SK-N-SH treated with all-trans-retinoic acid at 6 μM for 48 hours (cell line): ENCODE results near the gene CYP2E1.

Experiments
- ATAC-seq: fragments of 200-7000 bp; cut with Tn5 transposase; 3 replicates; pipeline ENCODE4 v1.9.1; 2020; ENCODE audit warnings: mild to moderate bottlenecking, moderate library complexity
- ARNTL ChIP-seq: fragments of 450-650 bp; formaldehyde crosslinking; IDR thresholded peaks from 2 replicates; pipeline ENCODE4 v1.5.0; 2020; ENCODE audit warnings: low read depth, mild to moderate bottlenecking, moderate library complexity, borderline replicate concordance
- BACH2 ChIP-seq: fragments of 250-450 bp; sonication (Bioruptor Pico); IDR thresholded peaks from 2 replicates; pipeline ENCODE4 v1.9.0; 2021; ENCODE audit warnings: mild to moderate bottlenecking, borderline replicate concordance
- CREB5 ChIP-seq: fragments of 250-450 bp; sonication (Bioruptor Pico); IDR thresholded peaks from 2 replicates; pipeline ENCODE4 v1.5.1; 2020; ENCODE audit warnings: low read depth, mild to moderate bottlenecking, moderate library complexity
- CSDC2 ChIP-seq: fragments of 250-450 bp; sonication (Bioruptor Pico); IDR thresholded peaks from 2 replicates; pipeline ENCODE4 v1.5.0; 2020; ENCODE audit warnings: mild to moderate bottlenecking, moderate library complexity
- ESRRG ChIP-seq: fragments of 250-450 bp; sonication (Bioruptor Pico); IDR thresholded peaks from 2 replicates; pipeline ENCODE4 v1.6.1; 2021; ENCODE audit warnings: mild to moderate bottlenecking
- GLIS3 ChIP-seq: fragments of 250-450 bp; sonication (Bioruptor Pico); IDR thresholded peaks from 2 replicates; pipeline ENCODE4 v1.5.0; 2020; ENCODE audit warnings: mild to moderate bottlenecking, moderate library complexity
- ISL1 ChIP-seq: fragments of 250-450 bp; sonication (Bioruptor Pico); IDR thresholded peaks from 2 replicates; pipeline ENCODE4 v2.1.2; 2022; ENCODE audit warnings: mild to moderate bottlenecking, moderate library complexity
- OSR1 ChIP-seq: fragments of 250-450 bp; sonication (Bioruptor Pico); IDR thresholded peaks from 2 replicates; pipeline ENCODE4 v1.8.0; 2022; ENCODE audit warnings: moderate library complexity, mild to moderate bottlenecking, inconsistent platforms
- POU6F1 ChIP-seq: fragments of 250-450 bp; sonication (Bioruptor Pico); IDR thresholded peaks from 2 replicates; pipeline ENCODE4 v1.8.0; 2021; ENCODE audit warnings: low read depth, mild to moderate bottlenecking, moderate library complexity, borderline replicate concordance
- PPARA ChIP-seq: fragments of 250-450 bp; sonication (Bioruptor Pico); IDR thresholded peaks from 2 replicates; pipeline ENCODE4 v1.5.0; 2020; ENCODE audit warnings: mild to moderate bottlenecking, borderline replicate concordance
- RARB ChIP-seq: fragments of 250-450 bp; sonication (Bioruptor Pico); IDR thresholded peaks from 2 replicates; pipeline ENCODE4 v1.8.0; 2021; ENCODE audit warnings: mild to moderate bottlenecking, moderate library complexity
- SNAI2 ChIP-seq: fragments of 250-450 bp; sonication (Bioruptor Pico); IDR thresholded peaks from 2 replicates; pipeline ENCODE4 v1.5.0; 2020; ENCODE audit warnings: mild to moderate bottlenecking, moderate library complexity
- TCF4 ChIP-seq: fragments of 250-450 bp; sonication (Bioruptor Pico); IDR thresholded peaks from 2 replicates; pipeline ENCODE4 v1.8.0; 2021; ENCODE audit warnings: mild to moderate bottlenecking, moderate library complexity, borderline replicate concordance
- TOX ChIP-seq: fragments of 250-450 bp; sonication (Bioruptor Pico); IDR thresholded peaks from 2 replicates; pipeline ENCODE4 v1.8.0; 2021; ENCODE audit warnings: mild to moderate bottlenecking, moderate library complexity, borderline replicate concordance
- ZFP3 ChIP-seq: fragments of 250-450 bp; sonication (Bioruptor Pico); IDR thresholded peaks from 2 replicates; pipeline ENCODE4 v1.5.0; 2020; ENCODE audit warnings: mild to moderate bottlenecking, moderate library complexity
- ZNF565 ChIP-seq: fragments of 450-650 bp; formaldehyde crosslinking; conservative IDR thresholded peaks from 2 replicates; pipeline ENCODE4 v1.5.0; 2020; ENCODE audit warnings: low read depth, mild to moderate bottlenecking, moderate library complexity
- ZNF70 ChIP-seq: fragments of 450-650 bp; formaldehyde crosslinking; IDR thresholded peaks from 2 replicates; pipeline ENCODE4 v1.5.0; 2020; ENCODE audit warnings: mild to moderate bottlenecking, moderate library complexity
- ZNF8 ChIP-seq: fragments of 450-650 bp; formaldehyde crosslinking; IDR thresholded peaks from 2 replicates; pipeline ENCODE4 v1.5.0; 2020; ENCODE audit warnings: mild to moderate bottlenecking, moderate library complexity
- TF ChIP-seq, protein P1 (sequence below): fragments of 250-450 bp; sonication (Bioruptor Pico); IDR thresholded peaks from 2 replicates; pipeline ENCODE4 v1.5.0; 2020; ENCODE audit warnings: mild to moderate bottlenecking, moderate library complexity
- TF ChIP-seq, protein P2 (sequence below): fragments of 250-450 bp; sonication (Bioruptor Pico); IDR thresholded peaks from 2 replicates; pipeline ENCODE4 v1.8.0; 2020; ENCODE audit warnings: mild to moderate bottlenecking, moderate library complexity, borderline replicate concordance

The CYP2E1 gene

DNA sequence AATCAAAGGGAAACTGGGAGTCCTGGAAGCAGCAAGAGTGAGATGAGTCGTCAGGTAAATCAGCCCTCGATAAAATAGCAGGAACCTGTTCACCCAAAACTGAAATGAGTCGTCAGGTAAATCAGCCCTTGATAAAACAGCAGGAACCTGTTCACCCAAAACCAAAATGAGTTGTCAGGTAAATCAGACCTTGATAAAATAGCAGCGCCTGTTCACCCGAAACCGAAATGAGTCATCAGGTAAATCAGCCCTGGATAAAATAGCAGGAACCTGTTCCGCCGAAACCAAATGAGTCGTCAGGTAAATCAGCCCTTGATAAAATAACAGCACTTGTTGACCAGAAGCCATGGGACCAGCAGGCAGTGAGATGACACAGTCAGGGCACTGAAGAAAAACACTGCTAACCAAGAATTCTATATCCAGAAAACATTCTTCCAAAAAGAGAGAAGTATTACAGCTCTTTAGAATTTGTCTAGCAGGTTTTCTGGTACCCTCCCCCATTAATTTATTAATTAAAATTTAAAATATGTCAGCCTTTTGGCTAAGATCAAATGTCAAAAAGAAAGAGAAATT, 3.4 kb upstream of the CYP2E1 start:
- ATAC-seq = no peak
- TF ChIP-seq BACH2 (no peak), PPARA (CRISPR knock-in tag) (no peak), SNAI2 (CRISPR knock-in tag) (no peak), CSDC2 (CRISPR knock-in tag) (no peak), ARNTL (CRISPR knock-in tag) (no peak), ZNF70 (CRISPR knock-in tag) (no peak), POU6F1 (CRISPR knock-in tag) (no peak), ISL1 (no peak), ZNF565 (no peak), CREB5 (CRISPR knock-in tag) (no peak), OSR1 (CRISPR knock-in tag) (no peak), ZFP3 (no peak), GLIS3 (no peak), TOX (CRISPR knock-in tag) (no peak), ESRRG (CRISPR knock-in tag) (no peak), RARB (CRISPR knock-in tag) (no peak), ZNF8 (CRISPR knock-in tag) (no peak)
- TF ChIP-seq, protein P1, sequence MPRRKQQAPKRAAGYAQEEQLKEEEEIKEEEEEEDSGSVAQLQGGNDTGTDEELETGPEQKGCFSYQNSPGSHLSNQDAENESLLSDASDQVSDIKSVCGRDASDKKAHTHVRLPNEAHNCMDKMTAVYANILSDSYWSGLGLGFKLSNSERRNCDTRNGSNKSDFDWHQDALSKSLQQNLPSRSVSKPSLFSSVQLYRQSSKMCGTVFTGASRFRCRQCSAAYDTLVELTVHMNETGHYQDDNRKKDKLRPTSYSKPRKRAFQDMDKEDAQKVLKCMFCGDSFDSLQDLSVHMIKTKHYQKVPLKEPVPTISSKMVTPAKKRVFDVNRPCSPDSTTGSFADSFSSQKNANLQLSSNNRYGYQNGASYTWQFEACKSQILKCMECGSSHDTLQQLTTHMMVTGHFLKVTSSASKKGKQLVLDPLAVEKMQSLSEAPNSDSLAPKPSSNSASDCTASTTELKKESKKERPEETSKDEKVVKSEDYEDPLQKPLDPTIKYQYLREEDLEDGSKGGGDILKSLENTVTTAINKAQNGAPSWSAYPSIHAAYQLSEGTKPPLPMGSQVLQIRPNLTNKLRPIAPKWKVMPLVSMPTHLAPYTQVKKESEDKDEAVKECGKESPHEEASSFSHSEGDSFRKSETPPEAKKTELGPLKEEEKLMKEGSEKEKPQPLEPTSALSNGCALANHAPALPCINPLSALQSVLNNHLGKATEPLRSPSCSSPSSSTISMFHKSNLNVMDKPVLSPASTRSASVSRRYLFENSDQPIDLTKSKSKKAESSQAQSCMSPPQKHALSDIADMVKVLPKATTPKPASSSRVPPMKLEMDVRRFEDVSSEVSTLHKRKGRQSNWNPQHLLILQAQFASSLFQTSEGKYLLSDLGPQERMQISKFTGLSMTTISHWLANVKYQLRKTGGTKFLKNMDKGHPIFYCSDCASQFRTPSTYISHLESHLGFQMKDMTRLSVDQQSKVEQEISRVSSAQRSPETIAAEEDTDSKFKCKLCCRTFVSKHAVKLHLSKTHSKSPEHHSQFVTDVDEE = no peak
- TF ChIP-seq, protein P2, sequence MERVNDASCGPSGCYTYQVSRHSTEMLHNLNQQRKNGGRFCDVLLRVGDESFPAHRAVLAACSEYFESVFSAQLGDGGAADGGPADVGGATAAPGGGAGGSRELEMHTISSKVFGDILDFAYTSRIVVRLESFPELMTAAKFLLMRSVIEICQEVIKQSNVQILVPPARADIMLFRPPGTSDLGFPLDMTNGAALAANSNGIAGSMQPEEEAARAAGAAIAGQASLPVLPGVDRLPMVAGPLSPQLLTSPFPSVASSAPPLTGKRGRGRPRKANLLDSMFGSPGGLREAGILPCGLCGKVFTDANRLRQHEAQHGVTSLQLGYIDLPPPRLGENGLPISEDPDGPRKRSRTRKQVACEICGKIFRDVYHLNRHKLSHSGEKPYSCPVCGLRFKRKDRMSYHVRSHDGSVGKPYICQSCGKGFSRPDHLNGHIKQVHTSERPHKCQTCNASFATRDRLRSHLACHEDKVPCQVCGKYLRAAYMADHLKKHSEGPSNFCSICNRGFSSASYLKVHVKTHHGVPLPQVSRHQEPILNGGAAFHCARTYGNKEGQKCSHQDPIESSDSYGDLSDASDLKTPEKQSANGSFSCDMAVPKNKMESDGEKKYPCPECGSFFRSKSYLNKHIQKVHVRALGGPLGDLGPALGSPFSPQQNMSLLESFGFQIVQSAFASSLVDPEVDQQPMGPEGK (CRISPR knock-in tag) = no peak
- TF ChIP-seq, all 23 proteins: peak for 0

DNA sequence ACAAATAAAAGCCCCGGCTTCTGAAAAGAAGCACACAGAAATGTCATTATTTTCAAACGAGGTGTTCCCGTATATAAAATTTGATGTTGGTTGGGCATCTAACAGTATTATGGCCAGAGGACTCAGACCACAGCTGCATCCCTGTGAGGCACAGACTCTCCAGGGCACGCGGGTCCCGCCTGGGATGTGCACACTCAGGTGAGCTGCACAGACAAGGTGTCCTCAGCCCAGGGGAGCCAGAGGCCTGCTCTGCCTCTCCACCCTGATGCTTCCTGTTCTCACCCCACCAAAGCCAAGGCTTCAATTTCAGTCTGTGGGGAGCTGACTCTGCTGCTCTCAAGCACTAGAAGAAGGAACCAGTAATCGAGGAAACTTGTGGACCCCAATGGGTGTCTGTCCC, 1.7 kb upstream of the CYP2E1 start:
- ATAC-seq = no peak
- TF ChIP-seq TCF4 (CRISPR knock-in tag) = no peak
- no peak for TF ChIP-seq POU6F1 (CRISPR knock-in tag)
- no peak for TF ChIP-seq SNAI2 (CRISPR knock-in tag)
- no peak for TF ChIP-seq CREB5 (CRISPR knock-in tag)
- no peak for TF ChIP-seq ZNF8 (CRISPR knock-in tag)
- TF ChIP-seq PPARA (CRISPR knock-in tag) = no peak
- TF ChIP-seq ESRRG (CRISPR knock-in tag) = no peak
